K562 (cell line): ENCODE measurements around the gene PCSK6. TPM values are rescaled to one million over a fixed set of nuclear protein-coding genes. Genes with fewer than 3 reads are reported as not detected.

Experiments
- ATAC-seq: fragments of 200-7000 bp; cut with Tn5 transposase; 3 replicates; pipeline ENCODE4 v1.9.1; 2020; ENCODE audit warnings: moderate library complexity
- BruUV-seq: library from RNA; stranded (reverse); fragments of 400-500 nt; replicated peaks from 2 replicates; lab custom pipeline; 2021; lab: Mats Ljungman, UMichigan
- CTCF ChIA-PET: fragments of 300-600 bp; formaldehyde crosslinking; extraction: SDS; loops from one replicate; lab custom pipeline; 2021; ENCODE audit warnings: low intra/inter-chr PET ratio; lab: Yijun Ruan, JAX
- POLR2A ChIA-PET: fragments of 300-600, 350-650 bp; sonication (Branson Sonifier 250); formaldehyde crosslinking; extraction: SDS; loops from one replicate; lab custom pipeline; 2021; ENCODE audit warnings: antibody characterized with exemption, inconsistent platforms; lab: Yijun Ruan, JAX
- DNase-seq, 4 experiments: peaks; one replicate each; pipeline versions ENCODE4 v3.0.0 to v3.0.0-alpha.2; 2011 to 2018; ENCODE audit warnings: low spot score in 3 of 4, mixed read lengths in 3 of 4; ENCODE audit errors: extremely low read depth in 1 of 4
- FAIRE-seq: peaks from 2 replicates; lab custom pipeline; 2011; peaks lifted over from hg19 to GRCh38; lab: Jason Lieb, UNC
- H2AFZ ChIP-seq: 2 replicates; pipeline ENCODE4 v1.6.0; 2011; ENCODE audit warnings: low read depth, low read length, control low read depth, inconsistent platforms
- H3K27ac ChIP-seq: fragments of 200-600 bp; 3 replicates; pipeline ENCODE4 v1.8.0; 2011; ENCODE audit warnings: low read depth, mild to moderate bottlenecking, control low read depth, inconsistent platforms, low read length, moderate library complexity, mixed read lengths; ENCODE audit errors: extremely low read depth
- H3K27me3 ChIP-seq, 2 experiments: fragments of 300-600 bp in 1 of 2; 2 replicates in 1 of 2; 3 replicates in 1 of 2; pipeline versions ENCODE4 v1.6.0 to v1.8.0; 2011; ENCODE audit warnings: inconsistent platforms in 2 of 2, low read length in 2 of 2, mild to moderate bottlenecking in 1 of 2, mixed read lengths in 1 of 2, moderate library complexity in 1 of 2; ENCODE audit not compliant: control insufficient read depth in 2 of 2, insufficient read depth in 2 of 2
- H3K36me3 ChIP-seq: fragments of 300-600 bp; 3 replicates; pipeline ENCODE4 v1.8.0; 2011; ENCODE audit warnings: mild to moderate bottlenecking, low read length, inconsistent platforms; ENCODE audit not compliant: control insufficient read depth, insufficient read depth
- H3K4me1 ChIP-seq, 2 experiments: fragments of 200-600 bp in 1 of 2; replicated peaks in 1 of 2; 2 replicates in 1 of 2; 3 replicates in 1 of 2; pipeline versions ENCODE4 v1.5.1 to v1.8.0; 2011; ENCODE audit warnings: inconsistent platforms in 2 of 2, low read length in 2 of 2, mild to moderate bottlenecking in 1 of 2, mixed read lengths in 1 of 2, moderate library complexity in 1 of 2; ENCODE audit not compliant: control insufficient read depth in 2 of 2, insufficient read depth in 2 of 2
- H3K4me2 ChIP-seq: 2 replicates; pipeline ENCODE4 v1.6.1; 2011; ENCODE audit warnings: low read length, control low read depth, inconsistent platforms, mixed read lengths; ENCODE audit not compliant: insufficient read depth
- H3K4me3 ChIP-seq: fragments of 200-600 bp; sonication (generic), shearing (Covaris generic); 2 replicates; pipeline ENCODE4 v1.5.1; 2016; ENCODE audit warnings: control low read depth, inconsistent platforms
- H3K79me2 ChIP-seq: fragments of 200-600 bp; 3 replicates; pipeline ENCODE4 v1.8.0; 2011; ENCODE audit warnings: low read length, inconsistent platforms; ENCODE audit not compliant: control insufficient read depth, insufficient read depth
- H3K9ac ChIP-seq, 2 experiments: 2 replicates each; pipeline versions ENCODE4 v1.6.0 to v1.6.1; 2011; ENCODE audit warnings: low read depth in 2 of 2, low read length in 2 of 2, control low read depth in 1 of 2, inconsistent platforms in 1 of 2, mild to moderate bottlenecking in 1 of 2, mixed read lengths in 1 of 2; ENCODE audit not compliant: insufficient read depth in 1 of 2
- H3K9me1 ChIP-seq: one replicate; pipeline ENCODE4 v1.6.0; 2011; ENCODE audit warnings: inconsistent platforms, mild to moderate bottlenecking, low read length, moderate library complexity; ENCODE audit not compliant: control insufficient read depth, insufficient read depth
- H3K9me3 ChIP-seq: replicated peaks from 2 replicates; pipeline ENCODE4 v1.5.1; 2011; ENCODE audit warnings: low read depth, low read length, inconsistent platforms; ENCODE audit not compliant: control insufficient read depth, insufficient read depth
- H4K20me1 ChIP-seq: replicated peaks from 2 replicates; pipeline ENCODE4 v1.6.1; 2011; ENCODE audit warnings: low read length, inconsistent platforms, mixed read lengths; ENCODE audit not compliant: control insufficient read depth, insufficient read depth
- CREB1 ChIP-seq, 2 experiments: sonication (generic) in 1 of 2; formaldehyde crosslinking in 1 of 2; IDR thresholded peaks; 2 replicates each; pipeline versions ENCODE4 v1.6.1 to v1.8.0; 2012 to 2022; ENCODE audit warnings: inconsistent platforms in 1 of 2, mild to moderate bottlenecking in 1 of 2, missing genetic modification reagents in 1 of 2, moderate library complexity in 1 of 2
- ETV6 ChIP-seq, 3 experiments: fragments of 150-350 bp in 1 of 3; sonication (generic) in 1 of 3; formaldehyde crosslinking in 1 of 3; IDR thresholded peaks; 2 replicates each; pipeline versions ENCODE4 v1.6.1 to v1.8.0; 2014 to 2022; ENCODE audit warnings: borderline replicate concordance in 2 of 3, low read depth in 2 of 3, antibody characterized with exemption in 1 of 3, low read length in 1 of 3, mild to moderate bottlenecking in 1 of 3, missing genetic modification reagents in 1 of 3
- MAFG ChIP-seq: fragments of 450-650 bp; conservative IDR thresholded peaks from 2 replicates; pipeline ENCODE4 v1.6.1; 2016; ENCODE audit warnings: missing genetic modification characterization, missing compliant biosample characterization
- NUFIP1 ChIP-seq: fragments of 450-650 bp; IDR thresholded peaks from 2 replicates; pipeline ENCODE4 v1.6.1; 2018; ENCODE audit not compliant: partially characterized antibody
- PCBP1 ChIP-seq: fragments of 200-400 bp; formaldehyde crosslinking; IDR thresholded peaks from 2 replicates; pipeline ENCODE4 v1.6.1; 2018; ENCODE audit warnings: mild to moderate bottlenecking, low read depth, low read length; ENCODE audit not compliant: poor library complexity, severe bottlenecking
- PYGO2 ChIP-seq: fragments of 450-650 bp; IDR thresholded peaks from 2 replicates; pipeline ENCODE4 v1.6.1; 2016; ENCODE audit warnings: mild to moderate bottlenecking, missing genetic modification characterization, moderate library complexity, missing compliant biosample characterization
- RCOR1 ChIP-seq, 2 experiments: IDR thresholded peaks; 2 replicates each; pipeline ENCODE4 v1.6.1; 2012; ENCODE audit warnings: low read depth in 2 of 2, low read length in 2 of 2, borderline replicate concordance in 1 of 2, improper control_type of control experiment in 1 of 2
- SIN3B ChIP-seq: fragments of 450-650 bp; IDR thresholded peaks from 2 replicates; pipeline ENCODE4 v1.6.1; 2017; ENCODE audit warnings: low read depth, mild to moderate bottlenecking, moderate library complexity
- TEAD1 ChIP-seq, 2 experiments: fragments of 450-650 bp in 1 of 2; sonication (generic) in 1 of 2; formaldehyde crosslinking; IDR thresholded peaks; 2 replicates each; pipeline versions ENCODE4 v1.4.0 to v1.8.0; 2020 to 2022; ENCODE audit warnings: mild to moderate bottlenecking in 2 of 2, missing genetic modification reagents in 1 of 2
- ZNF551 ChIP-seq: fragments of 250-450 bp; sonication (Bioruptor Pico); IDR thresholded peaks from 2 replicates; pipeline ENCODE4 v1.5.0; 2021; ENCODE audit warnings: mild to moderate bottlenecking, moderate library complexity
- ZNF717 ChIP-seq: fragments of 250-450 bp; sonication (Bioruptor Pico); IDR thresholded peaks from 2 replicates; pipeline ENCODE4 v1.5.0; 2021
- ZNF76 ChIP-seq: fragments of 250-450 bp; sonication (Bioruptor Pico); IDR thresholded peaks from 2 replicates; pipeline ENCODE4 v1.4.0; 2020; ENCODE audit warnings: mild to moderate bottlenecking, moderate library complexity, borderline replicate concordance
- WGBS: fragments of 100-300 bp; shearing (Covaris generic); methylation state at CpG from one replicate; pipeline ENCODE4 v1.1.6; 2016; ENCODE audit warnings: low coverage, mixed read lengths; ENCODE audit not compliant: insufficient coverage; ENCODE audit errors: missing lambda C conversion rate; 5-methylcytosine and 5-hydroxymethylcytosine counted together
- in situ Hi-C: fragments of 300-500 bp; cut with MboI; formaldehyde crosslinking; loops from 4 replicates; pipeline ENCODE4 v1.15.0; 2018; ENCODE audit warnings: inconsistent platforms, mixed read lengths
- intact Hi-C: fragments of 100-400 bp; cut with micrococcal nuclease; formaldehyde crosslinking; loops from 2 replicates; pipeline ENCODE4 v1.14.2; 2022
- polyA plus RNA-seq, 8 experiments: library from polyadenylated mRNA; depleted of rRNA in 4 of 8; stranded (reverse) in 5 of 8; unstranded in 3 of 8; fragments of >200 nt; fragmentation: Nextera tagmentation in 2 of 8; fragmentation: Illumina TruSeq in 1 of 8; extraction: Ambion mirVana in 2 of 8; extraction: Trizol in 1 of 8; gene quantifications; 2 replicates each; pipeline versions ENCODE4 v1.2.1 to v1.2.3, GENCODE V29; 2011 to 2014; ENCODE audit warnings: inconsistent platforms in 1 of 8, missing spikeins in 1 of 8
- total RNA-seq, 7 experiments: library from RNA; depleted of rRNA in 6 of 7; stranded (reverse); fragments of >200 nt in 6 of 7; fragmentation: Illumina TruSeq in 2 of 7; extraction: Trizol in 2 of 7; gene quantifications; 2 replicates each; pipeline versions ENCODE4 v1.2.1 to v1.2.3, GENCODE V29; 2011 to 2021; ENCODE audit warnings: low replicate concordance in 1 of 7
- TF ChIP-seq, protein P1 (sequence below): fragments of 450-650 bp; IDR thresholded peaks from 2 replicates; pipeline ENCODE4 v1.6.1; 2016; ENCODE audit warnings: low read depth, mild to moderate bottlenecking, moderate library complexity
- TF ChIP-seq, protein P2 (sequence below): fragments of 250-450 bp; sonication (Bioruptor Pico); IDR thresholded peaks from 2 replicates; pipeline ENCODE4 v1.5.0; 2020; ENCODE audit warnings: mild to moderate bottlenecking, borderline replicate concordance
- TF ChIP-seq, protein P3 (sequence below): fragments of 250-450 bp; sonication (Bioruptor Pico); IDR thresholded peaks from 2 replicates; pipeline ENCODE4 v1.6.1; 2021; ENCODE audit warnings: mild to moderate bottlenecking
- TF ChIP-seq, protein P4 (sequence below): fragments of 150-350 bp; conservative IDR thresholded peaks from 2 replicates; pipeline ENCODE4 v1.6.1; 2014; ENCODE audit warnings: low read length

PCSK6 gene
- total and polyA plus RNA-seq, 9 of the 15 experiments (the other 6 are each of a cell fraction or from before 2014, with no cell fraction given), result 2.2 to 32.6 (median 14.5) TPM

DNA sequence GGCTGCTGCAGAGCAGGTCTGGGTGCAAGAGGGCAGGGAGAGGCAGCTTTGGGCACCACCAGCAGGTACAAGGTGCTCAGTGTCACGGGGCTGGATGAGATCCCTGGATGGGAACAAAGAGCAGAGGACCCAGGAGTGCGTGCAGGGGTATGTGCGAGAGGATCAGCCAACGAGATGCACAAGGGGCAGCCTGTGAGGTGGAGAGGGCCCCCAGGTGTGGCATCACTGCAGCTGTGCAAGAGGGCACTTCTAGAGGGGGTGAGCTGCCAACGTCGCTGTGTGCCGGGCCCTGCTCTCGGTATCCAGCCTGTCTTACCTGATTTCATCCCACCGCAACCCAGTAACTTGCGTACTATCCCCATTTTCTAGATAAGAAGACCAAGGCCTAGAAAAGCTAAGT is 127.1 kb downstream of the PCSK6 start:
- Histone ChIP-seq H4K20me1 (peaks cover 4% of the 10 kb centered on the region; the same call in 1 of the 2 replicates), H3K27ac (no peak overlapping the region), H3K4me2 (no peak overlapping the region), H3K9me1 (no peaks in the 10 kb centered on the region), H3K4me3 (no peak overlapping the region), H3K9me3 (no peaks in the 10 kb centered on the region), H3K4me1 (no peaks in the 10 kb centered on the region), H3K36me3 (no peaks in the 10 kb centered on the region), H3K9ac (no peak overlapping the region), H3K79me2 (no peaks in the 10 kb centered on the region), H3K27me3 (peaks cover 0 to 4% of the 10 kb centered on the region in 2 experiments; a peak in 1 of 5 replicates), H2AFZ (no peak overlapping the region)
- intact Hi-C loops, result no loop called here
- ATAC-seq, result no peak
- BruUV-seq, result no TSS peak
- ChIA-PET POLR2A (interaction anchor here (0.6 kb wide), 1 partner anchor 41 kb away, joined by 4 read pairs; no protein-coding TSS in a partner anchor), CTCF (no interaction called here)
- no peak for FAIRE-seq
- DNase-seq, result no peak
- 54% methylated on average over 10 of the region's 10 CpGs for WGBS
- in situ Hi-C loops, result no loop called here
- TF ChIP-seq NUFIP1, result no peak
- no peak for TF ChIP-seq CREB1 (IDR thresholded peaks at IDR 0.05)
- no peak for TF ChIP-seq CREB1 (CRISPR knock-in tag; IDR thresholded peaks at IDR 0.05)
- no peak for TF ChIP-seq PYGO2 (tag)
- TF ChIP-seq ZNF717 (CRISPR knock-in tag), result no peak
- no peak for TF ChIP-seq TEAD1 (CRISPR knock-in tag; IDR thresholded peaks at IDR 0.05)
- no peak for TF ChIP-seq ZNF76 (CRISPR knock-in tag)
- TF ChIP-seq ZNF551 (CRISPR knock-in tag), result no peak
- no peak for TF ChIP-seq PCBP1
- no peak for TF ChIP-seq MAFG (tag)
- TF ChIP-seq SIN3B, result no peak
- TF ChIP-seq, protein P1, sequence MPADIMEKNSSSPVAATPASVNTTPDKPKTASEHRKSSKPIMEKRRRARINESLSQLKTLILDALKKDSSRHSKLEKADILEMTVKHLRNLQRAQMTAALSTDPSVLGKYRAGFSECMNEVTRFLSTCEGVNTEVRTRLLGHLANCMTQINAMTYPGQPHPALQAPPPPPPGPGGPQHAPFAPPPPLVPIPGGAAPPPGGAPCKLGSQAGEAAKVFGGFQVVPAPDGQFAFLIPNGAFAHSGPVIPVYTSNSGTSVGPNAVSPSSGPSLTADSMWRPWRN, result no peak
- TF ChIP-seq, protein P2, sequence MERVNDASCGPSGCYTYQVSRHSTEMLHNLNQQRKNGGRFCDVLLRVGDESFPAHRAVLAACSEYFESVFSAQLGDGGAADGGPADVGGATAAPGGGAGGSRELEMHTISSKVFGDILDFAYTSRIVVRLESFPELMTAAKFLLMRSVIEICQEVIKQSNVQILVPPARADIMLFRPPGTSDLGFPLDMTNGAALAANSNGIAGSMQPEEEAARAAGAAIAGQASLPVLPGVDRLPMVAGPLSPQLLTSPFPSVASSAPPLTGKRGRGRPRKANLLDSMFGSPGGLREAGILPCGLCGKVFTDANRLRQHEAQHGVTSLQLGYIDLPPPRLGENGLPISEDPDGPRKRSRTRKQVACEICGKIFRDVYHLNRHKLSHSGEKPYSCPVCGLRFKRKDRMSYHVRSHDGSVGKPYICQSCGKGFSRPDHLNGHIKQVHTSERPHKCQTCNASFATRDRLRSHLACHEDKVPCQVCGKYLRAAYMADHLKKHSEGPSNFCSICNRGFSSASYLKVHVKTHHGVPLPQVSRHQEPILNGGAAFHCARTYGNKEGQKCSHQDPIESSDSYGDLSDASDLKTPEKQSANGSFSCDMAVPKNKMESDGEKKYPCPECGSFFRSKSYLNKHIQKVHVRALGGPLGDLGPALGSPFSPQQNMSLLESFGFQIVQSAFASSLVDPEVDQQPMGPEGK (CRISPR knock-in tag), result no peak
- TF ChIP-seq RCOR1 (IDR thresholded peaks at IDR 0.05; ENCODE audit: borderline replicate concordance in 1 of 2, low read depth in 2 of 2, low read length in 2 of 2), result no peak
- no peak for TF ChIP-seq ETV6 (IDR thresholded peaks at IDR 0.05; ENCODE audit: borderline replicate concordance in 1 of 2, low read depth in 2 of 2, low read length in 1 of 2)
- TF ChIP-seq ETV6 (CRISPR knock-in tag; IDR thresholded peaks at IDR 0.05; ENCODE audit: borderline replicate concordance), result no peak
- TF ChIP-seq, protein P3, sequence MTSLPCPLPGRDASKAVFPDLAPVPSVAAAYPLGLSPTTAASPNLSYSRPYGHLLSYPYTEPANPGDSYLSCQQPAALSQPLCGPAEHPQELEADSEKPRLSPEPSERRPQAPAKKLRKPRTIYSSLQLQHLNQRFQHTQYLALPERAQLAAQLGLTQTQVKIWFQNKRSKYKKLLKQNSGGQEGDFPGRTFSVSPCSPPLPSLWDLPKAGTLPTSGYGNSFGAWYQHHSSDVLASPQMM, result no peak
- TF ChIP-seq, protein P4, sequence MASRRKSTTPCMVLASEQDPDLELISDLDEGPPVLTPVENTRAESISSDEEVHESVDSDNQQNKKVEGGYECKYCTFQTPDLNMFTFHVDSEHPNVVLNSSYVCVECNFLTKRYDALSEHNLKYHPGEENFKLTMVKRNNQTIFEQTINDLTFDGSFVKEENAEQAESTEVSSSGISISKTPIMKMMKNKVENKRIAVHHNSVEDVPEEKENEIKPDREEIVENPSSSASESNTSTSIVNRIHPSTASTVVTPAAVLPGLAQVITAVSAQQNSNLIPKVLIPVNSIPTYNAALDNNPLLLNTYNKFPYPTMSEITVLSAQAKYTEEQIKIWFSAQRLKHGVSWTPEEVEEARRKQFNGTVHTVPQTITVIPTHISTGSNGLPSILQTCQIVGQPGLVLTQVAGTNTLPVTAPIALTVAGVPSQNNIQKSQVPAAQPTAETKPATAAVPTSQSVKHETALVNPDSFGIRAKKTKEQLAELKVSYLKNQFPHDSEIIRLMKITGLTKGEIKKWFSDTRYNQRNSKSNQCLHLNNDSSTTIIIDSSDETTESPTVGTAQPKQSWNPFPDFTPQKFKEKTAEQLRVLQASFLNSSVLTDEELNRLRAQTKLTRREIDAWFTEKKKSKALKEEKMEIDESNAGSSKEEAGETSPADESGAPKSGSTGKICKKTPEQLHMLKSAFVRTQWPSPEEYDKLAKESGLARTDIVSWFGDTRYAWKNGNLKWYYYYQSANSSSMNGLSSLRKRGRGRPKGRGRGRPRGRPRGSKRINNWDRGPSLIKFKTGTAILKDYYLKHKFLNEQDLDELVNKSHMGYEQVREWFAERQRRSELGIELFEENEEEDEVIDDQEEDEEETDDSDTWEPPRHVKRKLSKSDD, result no peak
